H9 (cell line): ENCODE measurements around the gene YPEL3. TPM values are rescaled to one million over a fixed set of nuclear protein-coding genes. Genes with fewer than 3 reads are reported as not detected.

ENCODE experiments used
- DNase-seq: peaks from one replicate; pipeline ENCODE4 v3.0.0-alpha.2; 2017
- H2AFZ ChIP-seq: one replicate; pipeline ENCODE4 v1.6.1; 2013; ENCODE audit warnings: mild to moderate bottlenecking, low read length, control low read depth, moderate library complexity
- H2AK5ac ChIP-seq: 2 replicates; pipeline ENCODE4 v1.6.1; 2013; ENCODE audit warnings: low read length, control low read depth, mixed read lengths; ENCODE audit not compliant: insufficient read length
- H2BK120ac ChIP-seq: one replicate; pipeline ENCODE4 v1.6.1; 2013; ENCODE audit warnings: low read depth, mild to moderate bottlenecking, low read length, control low read depth, inconsistent platforms; ENCODE audit not compliant: poor library complexity, severe bottlenecking
- H2BK12ac ChIP-seq: 2 replicates; pipeline ENCODE4 v1.6.1; 2013; ENCODE audit warnings: low read length, control low read depth, mixed read lengths, low read depth; ENCODE audit not compliant: insufficient read length
- H2BK15ac ChIP-seq: 2 replicates; pipeline ENCODE4 v1.6.1; 2013; ENCODE audit warnings: low read depth, low read length, control low read depth
- H2BK20ac ChIP-seq: one replicate; pipeline ENCODE4 v1.6.1; 2013; ENCODE audit warnings: low read depth, mild to moderate bottlenecking, low read length, control low read depth, inconsistent platforms; ENCODE audit not compliant: poor library complexity, severe bottlenecking
- H2BK5ac ChIP-seq: 2 replicates; pipeline ENCODE4 v1.6.1; 2013; ENCODE audit warnings: low read length, control low read depth, mixed read lengths; ENCODE audit not compliant: insufficient read length
- H3K14ac ChIP-seq: 2 replicates; pipeline ENCODE4 v1.6.1; 2013; ENCODE audit warnings: low read length, control low read depth; ENCODE audit not compliant: insufficient read depth
- H3K18ac ChIP-seq: 2 replicates; pipeline ENCODE4 v1.6.1; 2013; ENCODE audit warnings: low read depth, mild to moderate bottlenecking, mixed read lengths, low read length, control low read depth; ENCODE audit not compliant: insufficient read length
- H3K23ac ChIP-seq: 2 replicates; pipeline ENCODE4 v1.6.1; 2013; ENCODE audit warnings: low read length, control low read depth, mixed read lengths, low read depth; ENCODE audit not compliant: insufficient read length
- H3K23me2 ChIP-seq: 2 replicates; pipeline ENCODE4 v1.6.1; 2013; ENCODE audit warnings: low read depth, mild to moderate bottlenecking, mixed read lengths, low read length, control low read depth; ENCODE audit not compliant: insufficient read length, poor library complexity, severe bottlenecking
- H3K27ac ChIP-seq: 2 replicates; pipeline ENCODE4 v1.5.1; 2013; ENCODE audit warnings: low read length, control low read depth, mixed read lengths, low read depth; ENCODE audit not compliant: insufficient read length
- H3K27me3 ChIP-seq: 2 replicates; pipeline ENCODE4 v1.6.1; 2013; ENCODE audit warnings: low read length, control low read depth, inconsistent platforms; ENCODE audit not compliant: insufficient read depth
- H3K4ac ChIP-seq: 2 replicates; pipeline ENCODE4 v1.6.1; 2013; ENCODE audit warnings: low read depth, mild to moderate bottlenecking, control low read depth, inconsistent platforms, low read length, moderate library complexity
- H3K4me1 ChIP-seq: 2 replicates; pipeline ENCODE4 v1.6.1; 2013; ENCODE audit warnings: low read length, control low read depth, inconsistent platforms; ENCODE audit not compliant: insufficient read depth
- H3K4me2 ChIP-seq: 2 replicates; pipeline ENCODE4 v1.6.1; 2013; ENCODE audit warnings: low read length, control low read depth, mixed read lengths; ENCODE audit not compliant: insufficient read length, insufficient read depth
- H3K56ac ChIP-seq: 2 replicates; pipeline ENCODE4 v1.6.1; 2013; ENCODE audit warnings: low read depth, mild to moderate bottlenecking, mixed read lengths, low read length, control low read depth; ENCODE audit not compliant: insufficient read length
- H3K79me1 ChIP-seq: 2 replicates; pipeline ENCODE4 v1.6.1; 2013; ENCODE audit warnings: low read depth, mild to moderate bottlenecking, moderate library complexity, low read length, control low read depth, inconsistent platforms; ENCODE audit not compliant: insufficient read depth, poor library complexity, severe bottlenecking
- H3K79me2 ChIP-seq: 2 replicates; pipeline ENCODE4 v1.6.1; 2013; ENCODE audit warnings: low read length, control low read depth, inconsistent platforms; ENCODE audit not compliant: insufficient read depth
- H3K9ac ChIP-seq: 2 replicates; pipeline ENCODE4 v1.6.1; 2013; ENCODE audit warnings: low read length, control low read depth, mixed read lengths; ENCODE audit not compliant: insufficient read length; ENCODE audit errors: extremely low read depth
- H3K9me3 ChIP-seq: one replicate; pipeline ENCODE4 v1.6.1; 2013; ENCODE audit warnings: low read depth, low read length, inconsistent platforms; ENCODE audit not compliant: control insufficient read depth
- H3T11ph ChIP-seq: one replicate; pipeline ENCODE4 v1.6.1; 2013; ENCODE audit warnings: mild to moderate bottlenecking, low read length, control low read depth, inconsistent platforms
- H4K20me1 ChIP-seq: one replicate; pipeline ENCODE4 v1.6.1; 2013; ENCODE audit not compliant: control insufficient read depth, insufficient read length, insufficient read depth
- H4K5ac ChIP-seq: 2 replicates; pipeline ENCODE4 v1.6.1; 2013; ENCODE audit warnings: low read depth, mild to moderate bottlenecking, mixed read lengths, low read length, control low read depth; ENCODE audit not compliant: insufficient read length
- H4K8ac ChIP-seq: replicated peaks from 2 replicates; pipeline ENCODE4 v1.6.1; 2013; ENCODE audit warnings: low read length, control low read depth, mixed read lengths, low read depth; ENCODE audit not compliant: insufficient read length
- H4K91ac ChIP-seq: 2 replicates; pipeline ENCODE4 v1.6.1; 2013; ENCODE audit warnings: low read depth, mild to moderate bottlenecking, moderate library complexity, mixed read lengths, low read length, control low read depth; ENCODE audit not compliant: insufficient read length
- H3K27ac Mint-ChIP-seq, 3 experiments: 2 replicates in 2 of 3; 3 replicates in 1 of 3; pipeline ENCODE4 v1.8.0; 2020 to 2021; ENCODE audit warnings: mixed read lengths in 3 of 3, mild to moderate bottlenecking in 1 of 3, moderate library complexity in 1 of 3
- H3K27me3 Mint-ChIP-seq: 2 replicates; pipeline ENCODE4 v1.8.0; 2021; ENCODE audit warnings: low read depth, mild to moderate bottlenecking, moderate library complexity, mixed read lengths
- H3K36me3 Mint-ChIP-seq, 3 experiments: 2 replicates in 2 of 3; 3 replicates in 1 of 3; pipeline ENCODE4 v1.8.0; 2020 to 2021; ENCODE audit warnings: low read depth in 3 of 3, mixed read lengths in 3 of 3; ENCODE audit not compliant: insufficient read depth in 1 of 3
- H3K4me1 Mint-ChIP-seq, 2 experiments: 2 replicates each; pipeline ENCODE4 v1.8.0; 2020; ENCODE audit warnings: mixed read lengths in 2 of 2
- H3K4me3 Mint-ChIP-seq, 2 experiments: 2 replicates in 1 of 2; 3 replicates in 1 of 2; pipeline ENCODE4 v1.8.0; 2020 to 2021; ENCODE audit warnings: mild to moderate bottlenecking in 2 of 2, mixed read lengths in 2 of 2, moderate library complexity in 1 of 2
- H3K9me3 Mint-ChIP-seq, 2 experiments: 2 replicates in 1 of 2; 3 replicates in 1 of 2; pipeline ENCODE4 v1.8.0; 2020; ENCODE audit warnings: mild to moderate bottlenecking in 2 of 2, mixed read lengths in 2 of 2, moderate library complexity in 1 of 2
- CTCF ChIP-seq: fragments of 200-600 bp; sonication (generic); conservative IDR thresholded peaks from 3 replicates; pipeline ENCODE4 v1.8.0; 2021; ENCODE audit warnings: antibody characterized with exemption, mild to moderate bottlenecking
- WGBS: extraction: QIAGEN DNeasy Blood & Tissue Kit; methylation state at CpG from one replicate; pipeline ENCODE4 v1.1.7; 2013; ENCODE audit warnings: missing lambda C conversion rate, low lambda C conversion rate, mixed read lengths; ENCODE audit not compliant: insufficient read length; ENCODE audit errors: extremely low coverage; 5-methylcytosine and 5-hydroxymethylcytosine counted together
- total RNA-seq: library from RNA; stranded (reverse); gene quantifications from 2 replicates; pipeline ENCODE4 v1.2.1, GENCODE V29; 2021

YPEL3 gene
- total RNA-seq, 1 experiment from 2014 or later, result 27.5 TPM

- H2BK20ac ChIP-seq, result no peak overlapping the region
- H4K8ac ChIP-seq, result no peak overlapping the region
- no peak for DNase-seq
- H3K23ac ChIP-seq, result no peak overlapping the region
- H3K9ac ChIP-seq, result no peak overlapping the region
- no peak overlapping the region for H2BK15ac ChIP-seq
- H2AK5ac ChIP-seq, result no peak overlapping the region
- H3K79me1 ChIP-seq, result no peaks in the 10 kb centered on the region
- no peak overlapping the region for H2BK120ac ChIP-seq
- no peak overlapping the region for H4K91ac ChIP-seq
- no peak overlapping the region for H2BK5ac ChIP-seq
- H3K56ac ChIP-seq, result peak overlapping the region; percentile 82
- no peak overlapping the region for H3K18ac ChIP-seq
- no peak overlapping the region for H3K4ac ChIP-seq
- Mint-ChIP-seq H3K36me3 (no peaks in the 10 kb centered on the region), H3K9me3 (no peaks in the 10 kb centered on the region), H3K27me3 (peaks cover 2% of the 10 kb centered on the region), H3K4me1 (no peaks in the 10 kb centered on the region), H3K4me3 (no peak overlapping the region), H3K27ac (no peak overlapping the region)
- no peaks in the 10 kb centered on the region for H3K27me3 ChIP-seq
- H4K20me1 ChIP-seq, result no peaks in the 10 kb centered on the region
- WGBS, result no CpG with 5 or more reads among the region's 13 CpGs
- no peak overlapping the region for H3K14ac ChIP-seq
- peaks cover 3% of the 10 kb centered on the region for H3K23me2 ChIP-seq
- H3K4me2 ChIP-seq, result no peak overlapping the region
- no peak overlapping the region for H4K5ac ChIP-seq
- H3K27ac ChIP-seq, result no peak overlapping the region
- no peak overlapping the region for H2AFZ ChIP-seq
- H3K79me2 ChIP-seq, result no peaks in the 10 kb centered on the region
- no peak overlapping the region for H2BK12ac ChIP-seq
- no peak for TF ChIP-seq CTCF
- H3T11ph ChIP-seq, result no peak overlapping the region
- H3K9me3 ChIP-seq, result no peaks in the 10 kb centered on the region
- H3K4me1 ChIP-seq, result no peaks in the 10 kb centered on the region
Observed at GRCh38 chr16:30139583-30140481, 43.8 kb upstream of the YPEL3 start.
